Measurements from ENCODE around the gene GCN1. TPM values are rescaled to one million over a fixed set of nuclear protein-coding genes. Genes with fewer than 3 reads are reported as not detected.

GCN1 gene
- total RNA-seq, 1 donor from 2014 or later, result 114 TPM

- TF ChIP-seq, protein P1, sequence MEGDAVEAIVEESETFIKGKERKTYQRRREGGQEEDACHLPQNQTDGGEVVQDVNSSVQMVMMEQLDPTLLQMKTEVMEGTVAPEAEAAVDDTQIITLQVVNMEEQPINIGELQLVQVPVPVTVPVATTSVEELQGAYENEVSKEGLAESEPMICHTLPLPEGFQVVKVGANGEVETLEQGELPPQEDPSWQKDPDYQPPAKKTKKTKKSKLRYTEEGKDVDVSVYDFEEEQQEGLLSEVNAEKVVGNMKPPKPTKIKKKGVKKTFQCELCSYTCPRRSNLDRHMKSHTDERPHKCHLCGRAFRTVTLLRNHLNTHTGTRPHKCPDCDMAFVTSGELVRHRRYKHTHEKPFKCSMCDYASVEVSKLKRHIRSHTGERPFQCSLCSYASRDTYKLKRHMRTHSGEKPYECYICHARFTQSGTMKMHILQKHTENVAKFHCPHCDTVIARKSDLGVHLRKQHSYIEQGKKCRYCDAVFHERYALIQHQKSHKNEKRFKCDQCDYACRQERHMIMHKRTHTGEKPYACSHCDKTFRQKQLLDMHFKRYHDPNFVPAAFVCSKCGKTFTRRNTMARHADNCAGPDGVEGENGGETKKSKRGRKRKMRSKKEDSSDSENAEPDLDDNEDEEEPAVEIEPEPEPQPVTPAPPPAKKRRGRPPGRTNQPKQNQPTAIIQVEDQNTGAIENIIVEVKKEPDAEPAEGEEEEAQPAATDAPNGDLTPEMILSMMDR (conservative IDR thresholded peaks at IDR 0.05), result no peak
- Mint-ChIP-seq H3K4me1 (no peaks in the 10 kb centered on the region), H3K27ac (ENCODE audit: unreplicated experiment) (peak overlapping the region; percentile 12), H3K36me3 (ENCODE audit: low read depth) (peaks cover 2% of the 10 kb centered on the region), H3K27me3 (ENCODE audit: low read depth) (no peaks in the 10 kb centered on the region), H3K4me3 (no peak overlapping the region), H3K9me3 (no peaks in the 10 kb centered on the region)
- no peak for DNase-seq (ENCODE audit: low read depth, low spot score)
Observed at GRCh38 chr12:120167529-120168095, 26.9 kb downstream of the GCN1 start.

GRCh38 chr12:120164293-120164692 is 30.2 kb downstream of the GCN1 start:
- TF ChIP-seq, protein P1 (conservative IDR thresholded peaks at IDR 0.05), result no peak
- Mint-ChIP-seq H3K27me3 (ENCODE audit: low read depth) (no peaks in the 10 kb centered on the region), H3K36me3 (ENCODE audit: low read depth) (peaks cover 9% of the 10 kb centered on the region), H3K4me3 (no peak overlapping the region), H3K27ac (ENCODE audit: unreplicated experiment) (no peak overlapping the region), H3K9me3 (no peaks in the 10 kb centered on the region), H3K4me1 (no peaks in the 10 kb centered on the region)
- DNase-seq (ENCODE audit: low read depth, low spot score), result no peak

DNA sequence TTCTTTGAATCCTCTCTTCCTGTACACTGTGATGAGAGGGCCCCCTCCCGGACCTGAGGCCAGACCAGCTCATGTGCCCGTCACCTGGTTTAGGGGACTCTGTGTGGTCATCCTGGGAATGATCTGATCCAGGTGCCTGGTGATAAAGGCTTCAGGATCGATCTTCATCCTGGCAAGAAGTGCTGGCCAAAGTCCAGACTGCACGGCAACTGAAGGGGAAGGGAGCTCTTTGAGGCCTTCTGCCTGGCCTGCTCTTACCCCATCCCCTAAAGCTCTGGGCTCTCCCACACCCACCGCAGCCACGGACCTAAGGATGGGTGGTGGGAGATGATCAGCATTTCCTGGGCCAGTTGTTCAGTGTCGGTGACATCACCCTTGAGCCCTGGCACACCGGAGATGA is 31.8 kb downstream of the GCN1 start:
- no peaks in the 10 kb centered on the region for H3K27me3 Mint-ChIP-seq (ENCODE audit: low read depth)

GRCh38 chr12:120161852-120162251 is 32.7 kb downstream of the GCN1 start:
- no peak for DNase-seq (ENCODE audit: low read depth, low spot score)
- H3K4me3 Mint-ChIP-seq, result no peak overlapping the region
- no peaks in the 10 kb centered on the region for H3K27me3 Mint-ChIP-seq (ENCODE audit: low read depth)
- H3K9me3 Mint-ChIP-seq, result no peaks in the 10 kb centered on the region
- H3K36me3 Mint-ChIP-seq (ENCODE audit: low read depth), result peaks cover 7% of the 10 kb centered on the region
- TF ChIP-seq, protein P1 (conservative IDR thresholded peaks at IDR 0.05), result no peak
- no peak overlapping the region for H3K27ac Mint-ChIP-seq (ENCODE audit: unreplicated experiment)
- no peaks in the 10 kb centered on the region for H3K4me1 Mint-ChIP-seq

More for the DNA sequence above, 31.8 kb downstream of the GCN1 start:
- Mint-ChIP-seq H3K27ac (ENCODE audit: unreplicated experiment) (peak overlapping the region; percentile 35), H3K4me1 (no peaks in the 10 kb centered on the region), H3K9me3 (no peaks in the 10 kb centered on the region), H3K4me3 (no peak overlapping the region), H3K36me3 (ENCODE audit: low read depth) (peaks cover 7% of the 10 kb centered on the region)
- no peak for DNase-seq (ENCODE audit: low read depth, low spot score)
- TF ChIP-seq, protein P1 (conservative IDR thresholded peaks at IDR 0.05), result no peak

DNA sequence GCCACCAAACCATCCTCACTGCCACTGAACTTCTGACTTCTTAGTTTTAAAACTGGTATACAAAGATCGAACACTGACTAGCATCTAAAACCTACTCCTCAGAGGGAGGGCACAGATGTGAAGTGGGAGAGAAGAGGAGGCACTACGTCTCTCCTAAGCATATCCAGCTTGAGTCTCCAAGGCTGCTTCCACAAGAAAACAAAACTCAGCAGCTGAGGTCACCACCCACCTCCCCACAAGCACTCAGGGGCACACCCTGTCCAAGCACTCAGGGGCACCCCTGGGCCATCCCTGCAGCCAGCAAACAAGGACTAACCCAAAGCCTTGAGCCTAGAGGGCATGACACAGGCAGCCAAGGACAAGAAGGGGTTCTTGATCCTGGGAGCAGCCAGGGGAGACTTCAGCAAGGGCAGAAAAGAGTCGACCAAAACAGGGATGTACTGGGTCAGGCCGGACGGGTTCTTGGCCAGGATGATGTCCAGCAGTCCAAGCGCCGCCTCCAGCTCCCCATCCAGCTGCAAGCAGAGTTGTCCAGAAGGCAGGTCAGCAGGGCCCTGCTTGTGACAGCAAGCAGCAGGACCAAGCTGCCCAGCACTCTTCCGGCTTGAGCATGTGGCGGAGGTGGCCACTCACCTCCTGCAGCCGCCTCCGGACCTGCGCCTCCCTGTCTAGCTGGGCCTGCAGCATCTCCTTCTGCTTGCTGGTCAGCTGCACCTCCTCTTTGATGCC is 34.8 kb downstream of the GCN1 start:
- Mint-ChIP-seq H3K27me3 (ENCODE audit: low read depth) (no peaks in the 10 kb centered on the region), H3K4me3 (no peak overlapping the region), H3K27ac (ENCODE audit: unreplicated experiment) (no peak overlapping the region), H3K9me3 (no peaks in the 10 kb centered on the region), H3K36me3 (ENCODE audit: low read depth) (peaks cover 7% of the 10 kb centered on the region), H3K4me1 (no peaks in the 10 kb centered on the region)
- TF ChIP-seq, protein P1 (conservative IDR thresholded peaks at IDR 0.05), result no peak
- no peak for DNase-seq (ENCODE audit: low read depth, low spot score)

Data from neural crest cell (in vitro differentiated cells).